Measurements from ENCODE around the gene SULT1A3. TPM values are rescaled to one million over a fixed set of nuclear protein-coding genes. Genes with fewer than 3 reads are reported as not detected.

The SULT1A3 gene
- total and polyA plus RNA-seq, 2 of the 8 experiments (the other 6 are each of a cell fraction or from before 2014, with no cell fraction given) = 1.9 to 13.8 TPM

DNA sequence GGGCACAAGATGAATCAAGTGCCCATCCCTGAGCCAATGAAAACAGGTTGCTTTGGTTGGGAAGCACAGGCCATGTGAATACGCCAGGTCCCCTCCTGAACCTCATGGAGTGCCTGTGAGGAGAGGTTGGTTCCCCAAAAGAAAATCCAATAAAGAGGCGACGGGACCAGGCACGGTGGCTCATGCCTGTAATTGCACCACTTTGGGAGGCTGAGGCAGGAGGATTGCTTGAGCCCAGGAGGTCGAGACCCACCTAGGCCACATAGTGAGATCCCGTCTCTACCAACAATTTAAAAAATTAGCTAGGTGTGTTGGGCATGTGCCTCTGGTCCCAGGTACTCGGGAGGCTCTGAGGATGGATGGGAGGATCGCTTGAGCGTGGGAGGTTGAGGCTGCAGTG is 19.1 kb upstream of the SULT1A3 start:
- H3K4me2 ChIP-seq (ENCODE audit: insufficient read depth in 1 of 2, low read depth in 2 of 2, low read length in 2 of 2) = no peak overlapping the region
- H3K56ac ChIP-seq (replicated peaks; ENCODE audit: insufficient read length, low read depth, low read length) = no peak overlapping the region
- H3K23me2 ChIP-seq (ENCODE audit: low read depth, low read length) = peaks cover 10% of the 10 kb centered on the region; the same call in 1 of the 2 replicates
- no peak overlapping the region for H4K91ac ChIP-seq (replicated peaks; ENCODE audit: insufficient read length, low read length)
- WGBS, 2 experiments (ENCODE audit: extremely low coverage in 1 of 2, insufficient coverage in 1 of 2, insufficient read length in 1 of 2, insufficient replicate concordance in 2 of 2, low coverage in 1 of 2, low lambda C conversion rate in 2 of 2, missing lambda C conversion rate in 1 of 2) = 91% methylated on average over 9 of the region's 9 CpGs; no CpG with 5 or more reads in 1 of the 2 experiments
- no peak overlapping the region for H3K4me3 ChIP-seq (ENCODE audit: extremely low read depth in 1 of 4, insufficient read depth in 2 of 4, low read depth in 3 of 4, low read length in 4 of 4)
- FAIRE-seq = no peak
- H3K79me1 ChIP-seq (ENCODE audit: low read depth, low read length) = no peaks in the 10 kb centered on the region
- no peak overlapping the region for H2BK20ac ChIP-seq (ENCODE audit: low read length)
- H2BK5ac ChIP-seq (ENCODE audit: low read depth, low read length) = no peak overlapping the region
- H2AK5ac ChIP-seq (ENCODE audit: low read depth, low read length) = no peak overlapping the region
- H2AFZ ChIP-seq (ENCODE audit: low read length) = no peak overlapping the region
- no peaks in the 10 kb centered on the region for H3K36me3 ChIP-seq (ENCODE audit: control insufficient read depth in 2 of 4, insufficient read depth in 4 of 4, low read length in 3 of 4)
- H2BK12ac ChIP-seq (ENCODE audit: low read depth, low read length) = no peak overlapping the region
- no peak overlapping the region for H2BK120ac ChIP-seq (replicated peaks; ENCODE audit: low read depth, low read length)
- no peaks in the 10 kb centered on the region for H3K9me3 ChIP-seq (ENCODE audit: insufficient read depth in 2 of 2, low read depth in 1 of 2, low read length in 1 of 2)
- H3K9ac ChIP-seq (replicated peaks in 1 of 4; ENCODE audit: extremely low read depth in 1 of 4, low read depth in 3 of 4, low read length in 3 of 4) = no peak overlapping the region
- no peak for DNase-seq (ENCODE audit: low read depth in 1 of 2, low spot score in 2 of 2)
- no peak overlapping the region for H4K5ac ChIP-seq (ENCODE audit: insufficient read length, low read depth, low read length)
- no peaks in the 10 kb centered on the region for H3K79me2 ChIP-seq (ENCODE audit: control insufficient read depth in 1 of 2, insufficient read depth in 2 of 2, low read length in 2 of 2)
- no peak overlapping the region for H3K23ac ChIP-seq (ENCODE audit: insufficient read length)
- H2BK15ac ChIP-seq (ENCODE audit: low read length) = no peak overlapping the region
- CTCF ChIA-PET (ENCODE audit: partially characterized antibody) = interaction anchor here (0.6 to 0.9 kb wide), 2 partner anchors 77 to 88 kb away, joined by 3 to 4 read pairs; partner anchors contain the start of gene TBX6
- no peak overlapping the region for H3K14ac ChIP-seq (ENCODE audit: insufficient read length)
- POLR2A ChIA-PET (ENCODE audit: partially characterized antibody) = no interaction called here
- peaks cover 0 to 22% (median 12%) of the 10 kb centered on the region in 4 experiments; a peak in 4 of 7 replicates for H3K27me3 ChIP-seq (replicated peaks in 1 of 4; ENCODE audit: control insufficient read depth in 3 of 4, extremely low read depth in 1 of 4, insufficient read depth in 3 of 4, low read length in 3 of 4)
- H4K8ac ChIP-seq (ENCODE audit: extremely low read depth, insufficient read depth, low read length) = no peak overlapping the region
- peaks cover 0 to 10% (median 3%) of the 10 kb centered on the region in 4 experiments; a peak in 4 of 7 replicates for H3K4me1 ChIP-seq (replicated peaks in 1 of 4; ENCODE audit: control insufficient read depth in 3 of 4, insufficient read depth in 4 of 4, low read length in 3 of 4)
- H3K27ac ChIP-seq (ENCODE audit: low read depth, low read length) = no peak overlapping the region
- peaks cover 2% of the 10 kb centered on the region in 2 experiments for H4K20me1 ChIP-seq (replicated peaks in 1 of 2; ENCODE audit: control insufficient read depth in 1 of 2, insufficient read depth in 2 of 2, low read length in 2 of 2)
- H3K4ac ChIP-seq (replicated peaks; ENCODE audit: insufficient read length, low read depth, low read length) = no peak overlapping the region
- no peak overlapping the region for H3K18ac ChIP-seq (ENCODE audit: extremely low read depth, low read length)
- TF ChIP-seq POLR2AphosphoS5 (IDR thresholded peaks at IDR 0.05; ENCODE audit: low read depth, low read length) = no peak
- no peak for TF ChIP-seq SP4 (IDR thresholded peaks at IDR 0.05; ENCODE audit: low read length)
- no peak for TF ChIP-seq BRCA1 (IDR thresholded peaks at IDR 0.05; ENCODE audit: low read depth, low read length)
- TF ChIP-seq MAFK (IDR thresholded peaks at IDR 0.05; ENCODE audit: low read depth, low read length) = no peak
- TF ChIP-seq RAD21 (IDR thresholded peaks at IDR 0.05 in 1 of 2, conservative IDR thresholded peaks at IDR 0.05 in 1 of 2; ENCODE audit: low read depth in 2 of 2, low read length in 2 of 2) = no peak
- no peak for TF ChIP-seq CTBP2 (IDR thresholded peaks at IDR 0.05; ENCODE audit: borderline replicate concordance, insufficient read depth, insufficient read length, low read length)
- no peak for TF ChIP-seq GTF2F1 (IDR thresholded peaks at IDR 0.05; ENCODE audit: borderline replicate concordance, low read depth, low read length)
- no peak for TF ChIP-seq SRF (IDR thresholded peaks at IDR 0.05; ENCODE audit: low read depth, low read length)
